K562 (cell line): ENCODE results near the gene SLC2A4.
A peak's percentile ranks its signal among the peaks of the same experiment; 100 is the strongest.

Experiments
- HNRNPK ChIP-seq: fragments of 200-400 bp; formaldehyde crosslinking; IDR thresholded peaks from one replicate; pipeline ENCODE4 v1.6.1; 2018; ENCODE audit warnings: mild to moderate bottlenecking, low read depth, low read length; ENCODE audit not compliant: poor library complexity, severe bottlenecking
- PHF20 ChIP-seq: fragments of 450-650 bp; IDR thresholded peaks from 2 replicates; pipeline ENCODE4 v1.6.1; 2018; ENCODE audit not compliant: partially characterized antibody
- POLR2A ChIP-seq: fragments of 450-650 bp; conservative IDR thresholded peaks from 2 replicates; pipeline ENCODE4 v1.6.1; 2016
- SOX6 ChIP-seq: fragments of 450-650 bp; IDR thresholded peaks from 2 replicates; pipeline ENCODE4 v1.6.1; 2014; ENCODE audit warnings: mild to moderate bottlenecking
- SREBF2 ChIP-seq: sonication (generic); formaldehyde crosslinking; IDR thresholded peaks from 2 replicates; pipeline ENCODE4 v1.4.0; 2020; ENCODE audit warnings: mild to moderate bottlenecking, missing genetic modification reagents
- ZNF707 ChIP-seq: fragments of 250-450 bp; sonication (Bioruptor Pico); conservative IDR thresholded peaks from 2 replicates; pipeline ENCODE4 v1.8.0; 2022; ENCODE audit warnings: inconsistent platforms, mild to moderate bottlenecking, moderate library complexity
- TF ChIP-seq, protein P1 (sequence below): fragments of 250-450 bp; sonication (Bioruptor Pico); IDR thresholded peaks from 2 replicates; pipeline ENCODE4 v1.8.0; 2021; ENCODE audit warnings: moderate library complexity, mild to moderate bottlenecking, inconsistent platforms
- TF ChIP-seq, protein P2 (sequence below): sonication (generic); formaldehyde crosslinking; IDR thresholded peaks from 2 replicates; pipeline ENCODE4 v1.8.1; 2023; ENCODE audit warnings: mild to moderate bottlenecking, missing genetic modification reagents
- TF ChIP-seq, protein P3 (sequence below), 3 experiments: IDR thresholded peaks in 2 of 3; conservative IDR thresholded peaks in 1 of 3; 2 replicates each; pipeline ENCODE4 v1.5.1; 2011 to 2012; ENCODE audit warnings: low read length in 3 of 3, mild to moderate bottlenecking in 3 of 3, control low read depth in 2 of 3, improper control_type of control experiment in 1 of 3, inconsistent platforms in 1 of 3, low read depth in 1 of 3, mixed read lengths in 1 of 3, moderate library complexity in 1 of 3; ENCODE audit not compliant: insufficient read depth in 2 of 3
- TF ChIP-seq, protein P4 (sequence below): fragments of 450-650 bp; formaldehyde crosslinking; IDR thresholded peaks from 2 replicates; pipeline ENCODE4 v1.4.0; 2020; ENCODE audit warnings: mild to moderate bottlenecking, moderate library complexity

DNA sequence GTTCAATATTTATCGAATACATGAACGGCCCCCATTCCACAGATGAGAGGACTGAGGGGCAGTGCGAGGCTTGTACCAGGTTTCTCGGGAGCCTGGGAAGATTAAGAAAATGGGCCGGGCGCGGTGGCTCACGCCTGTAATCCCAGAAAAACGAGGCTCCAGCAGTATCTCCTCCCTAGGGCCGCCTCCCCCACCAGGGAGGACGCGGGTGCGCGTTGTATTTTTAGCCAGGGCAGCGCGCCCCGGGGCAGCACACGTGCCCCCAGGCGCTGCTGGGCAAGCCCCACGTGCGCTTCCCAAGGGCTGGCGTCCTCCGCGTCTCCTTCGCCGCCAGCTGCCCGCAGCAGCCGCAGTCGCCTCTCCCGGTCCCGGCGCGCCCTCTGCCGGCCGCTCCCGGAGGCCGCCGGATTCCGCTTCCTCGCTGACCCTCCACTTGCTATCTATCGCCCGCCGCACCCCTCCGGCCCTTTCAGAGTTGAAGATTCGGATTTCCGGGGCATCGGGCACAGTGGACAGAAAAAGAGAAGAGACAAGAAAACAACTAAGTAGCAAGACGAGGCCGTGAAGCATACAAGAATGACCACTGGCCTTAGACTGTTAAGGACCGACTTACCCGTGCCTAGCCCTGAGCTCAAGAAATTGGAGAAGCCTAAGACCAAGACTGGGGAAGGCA, 14.8 kb downstream of the SLC2A4 start:
- TF ChIP-seq, protein P1, sequence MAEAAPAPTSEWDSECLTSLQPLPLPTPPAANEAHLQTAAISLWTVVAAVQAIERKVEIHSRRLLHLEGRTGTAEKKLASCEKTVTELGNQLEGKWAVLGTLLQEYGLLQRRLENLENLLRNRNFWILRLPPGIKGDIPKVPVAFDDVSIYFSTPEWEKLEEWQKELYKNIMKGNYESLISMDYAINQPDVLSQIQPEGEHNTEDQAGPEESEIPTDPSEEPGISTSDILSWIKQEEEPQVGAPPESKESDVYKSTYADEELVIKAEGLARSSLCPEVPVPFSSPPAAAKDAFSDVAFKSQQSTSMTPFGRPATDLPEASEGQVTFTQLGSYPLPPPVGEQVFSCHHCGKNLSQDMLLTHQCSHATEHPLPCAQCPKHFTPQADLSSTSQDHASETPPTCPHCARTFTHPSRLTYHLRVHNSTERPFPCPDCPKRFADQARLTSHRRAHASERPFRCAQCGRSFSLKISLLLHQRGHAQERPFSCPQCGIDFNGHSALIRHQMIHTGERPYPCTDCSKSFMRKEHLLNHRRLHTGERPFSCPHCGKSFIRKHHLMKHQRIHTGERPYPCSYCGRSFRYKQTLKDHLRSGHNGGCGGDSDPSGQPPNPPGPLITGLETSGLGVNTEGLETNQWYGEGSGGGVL (CRISPR knock-in tag), result no peak
- TF ChIP-seq, protein P2, sequence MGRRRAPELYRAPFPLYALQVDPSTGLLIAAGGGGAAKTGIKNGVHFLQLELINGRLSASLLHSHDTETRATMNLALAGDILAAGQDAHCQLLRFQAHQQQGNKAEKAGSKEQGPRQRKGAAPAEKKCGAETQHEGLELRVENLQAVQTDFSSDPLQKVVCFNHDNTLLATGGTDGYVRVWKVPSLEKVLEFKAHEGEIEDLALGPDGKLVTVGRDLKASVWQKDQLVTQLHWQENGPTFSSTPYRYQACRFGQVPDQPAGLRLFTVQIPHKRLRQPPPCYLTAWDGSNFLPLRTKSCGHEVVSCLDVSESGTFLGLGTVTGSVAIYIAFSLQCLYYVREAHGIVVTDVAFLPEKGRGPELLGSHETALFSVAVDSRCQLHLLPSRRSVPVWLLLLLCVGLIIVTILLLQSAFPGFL, result no peak
- TF ChIP-seq SREBF2 (CRISPR knock-in tag) (no peak), HNRNPK (no peak), ZNF707 (CRISPR knock-in tag) (no peak), PHF20 (no peak), POLR2A (no peak), SOX6 (no peak)
- TF ChIP-seq, protein P3, sequence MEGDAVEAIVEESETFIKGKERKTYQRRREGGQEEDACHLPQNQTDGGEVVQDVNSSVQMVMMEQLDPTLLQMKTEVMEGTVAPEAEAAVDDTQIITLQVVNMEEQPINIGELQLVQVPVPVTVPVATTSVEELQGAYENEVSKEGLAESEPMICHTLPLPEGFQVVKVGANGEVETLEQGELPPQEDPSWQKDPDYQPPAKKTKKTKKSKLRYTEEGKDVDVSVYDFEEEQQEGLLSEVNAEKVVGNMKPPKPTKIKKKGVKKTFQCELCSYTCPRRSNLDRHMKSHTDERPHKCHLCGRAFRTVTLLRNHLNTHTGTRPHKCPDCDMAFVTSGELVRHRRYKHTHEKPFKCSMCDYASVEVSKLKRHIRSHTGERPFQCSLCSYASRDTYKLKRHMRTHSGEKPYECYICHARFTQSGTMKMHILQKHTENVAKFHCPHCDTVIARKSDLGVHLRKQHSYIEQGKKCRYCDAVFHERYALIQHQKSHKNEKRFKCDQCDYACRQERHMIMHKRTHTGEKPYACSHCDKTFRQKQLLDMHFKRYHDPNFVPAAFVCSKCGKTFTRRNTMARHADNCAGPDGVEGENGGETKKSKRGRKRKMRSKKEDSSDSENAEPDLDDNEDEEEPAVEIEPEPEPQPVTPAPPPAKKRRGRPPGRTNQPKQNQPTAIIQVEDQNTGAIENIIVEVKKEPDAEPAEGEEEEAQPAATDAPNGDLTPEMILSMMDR (IDR thresholded peaks at IDR 0.05 in 2 of 3, conservative IDR thresholded peaks at IDR 0.05 in 1 of 3; ENCODE audit: insufficient read depth in 2 of 3, low read depth in 1 of 3, low read length in 3 of 3), result peak; percentile 78 to 90 (median 81)
- TF ChIP-seq, protein P4, sequence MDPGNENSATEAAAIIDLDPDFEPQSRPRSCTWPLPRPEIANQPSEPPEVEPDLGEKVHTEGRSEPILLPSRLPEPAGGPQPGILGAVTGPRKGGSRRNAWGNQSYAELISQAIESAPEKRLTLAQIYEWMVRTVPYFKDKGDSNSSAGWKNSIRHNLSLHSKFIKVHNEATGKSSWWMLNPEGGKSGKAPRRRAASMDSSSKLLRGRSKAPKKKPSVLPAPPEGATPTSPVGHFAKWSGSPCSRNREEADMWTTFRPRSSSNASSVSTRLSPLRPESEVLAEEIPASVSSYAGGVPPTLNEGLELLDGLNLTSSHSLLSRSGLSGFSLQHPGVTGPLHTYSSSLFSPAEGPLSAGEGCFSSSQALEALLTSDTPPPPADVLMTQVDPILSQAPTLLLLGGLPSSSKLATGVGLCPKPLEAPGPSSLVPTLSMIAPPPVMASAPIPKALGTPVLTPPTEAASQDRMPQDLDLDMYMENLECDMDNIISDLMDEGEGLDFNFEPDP, result no peak
